NOMO-1 treated with dmso at 0.1 percent for 144 hours (cell line): ENCODE results near the gene ETV5.
A peak's percentile ranks its signal among the peaks of the same experiment; 100 is the strongest.

ENCODE experiments used
- DNase-seq: peaks from one replicate; lab custom pipeline; 2025; ENCODE audit not compliant: unreplicated experiment; lab: John Stamatoyannopoulos, UW

Gene ETV5

DNA sequence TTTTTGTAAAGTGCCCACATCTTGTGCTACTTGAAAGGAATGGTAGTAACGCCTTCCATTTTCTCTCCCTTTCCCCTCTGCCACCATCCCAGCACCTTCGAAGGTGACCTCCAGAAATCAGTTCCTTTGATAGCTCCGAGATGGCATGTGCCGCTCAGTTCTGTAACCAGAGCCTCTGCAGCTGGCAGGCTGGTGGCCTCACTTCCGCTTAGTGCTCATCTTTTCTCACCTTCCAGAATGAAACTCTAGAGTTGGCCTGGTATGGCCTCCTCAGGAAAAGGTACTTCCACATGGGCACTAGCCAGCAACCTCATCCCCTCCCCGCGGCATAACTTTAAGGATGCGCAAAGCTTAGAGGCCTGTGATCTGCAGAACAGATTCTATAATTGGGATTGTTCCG lies 38.8 kb downstream of the ETV5 start:
- DNase-seq: no peak

DNA sequence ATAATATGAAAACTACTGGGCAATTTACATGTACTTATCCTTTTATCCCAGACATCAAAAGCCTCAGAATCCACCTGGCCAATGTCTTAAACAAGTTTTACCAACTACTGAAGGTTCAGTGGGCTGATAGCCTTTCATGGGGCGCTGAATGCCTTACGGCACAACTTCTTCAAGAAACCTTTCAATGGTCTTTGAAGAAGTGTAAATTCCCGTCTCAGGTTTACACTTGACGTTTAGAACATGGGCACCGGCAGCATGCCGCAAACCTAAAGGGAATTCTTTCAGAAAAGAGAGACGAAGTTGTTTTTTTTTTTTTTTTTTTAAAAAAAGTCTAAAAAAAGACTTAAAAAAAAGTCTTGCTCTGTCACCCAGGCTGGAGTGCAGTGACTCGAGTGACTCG lies 39.7 kb downstream of the ETV5 start:
- DNase-seq: no peak

- DNase-seq: no peak
These were observed 40.7 kb downstream of the ETV5 start for GRCh38 chr3:186068243-186068552.

GRCh38 chr3:186067360-186068242 lies 41.3 kb downstream of the ETV5 start:
- no peak for DNase-seq

DNA sequence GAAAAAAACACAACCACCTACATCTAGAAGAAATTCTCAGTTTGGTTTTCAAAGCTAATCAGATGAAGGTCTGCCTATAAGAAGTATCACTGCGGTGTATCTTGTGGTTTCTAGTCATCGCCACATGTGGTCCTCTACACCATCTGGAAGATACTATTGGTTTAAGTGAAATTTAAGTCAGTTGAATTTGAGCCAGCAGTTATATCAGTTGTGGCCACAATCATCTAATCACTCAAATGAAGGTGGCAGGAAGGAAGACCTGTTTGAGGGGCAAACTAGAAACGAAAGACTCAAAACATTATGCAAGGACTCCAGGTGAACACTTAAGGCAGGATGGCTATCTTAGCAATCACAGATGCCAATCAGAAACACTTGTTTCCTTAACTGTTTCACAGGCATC lies 48.7 kb downstream of the ETV5 start:
- no peak for DNase-seq

GRCh38 chr3:186059192-186059591 lies 49.7 kb downstream of the ETV5 start:
- DNase-seq: no peak

DNA sequence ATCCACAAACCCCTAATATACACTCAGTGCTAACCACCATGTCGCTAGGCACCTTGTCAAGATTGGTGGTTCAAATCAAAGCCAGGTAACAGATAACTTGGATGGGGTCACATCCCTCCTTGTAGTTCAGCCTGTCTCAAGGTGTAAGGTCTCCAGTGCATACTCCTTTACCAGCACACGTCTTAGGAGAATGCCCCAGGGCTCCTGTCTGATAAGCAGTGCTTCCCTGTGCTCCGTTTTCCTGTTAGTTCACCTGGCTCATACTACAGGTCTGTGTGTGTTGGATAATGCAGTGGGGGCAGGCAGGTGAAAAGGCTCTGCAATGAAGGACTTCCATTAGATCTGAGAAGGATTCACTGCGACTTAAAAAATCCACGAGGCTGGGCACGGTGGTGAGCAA lies 50.7 kb downstream of the ETV5 start:
- no peak for DNase-seq

DNA sequence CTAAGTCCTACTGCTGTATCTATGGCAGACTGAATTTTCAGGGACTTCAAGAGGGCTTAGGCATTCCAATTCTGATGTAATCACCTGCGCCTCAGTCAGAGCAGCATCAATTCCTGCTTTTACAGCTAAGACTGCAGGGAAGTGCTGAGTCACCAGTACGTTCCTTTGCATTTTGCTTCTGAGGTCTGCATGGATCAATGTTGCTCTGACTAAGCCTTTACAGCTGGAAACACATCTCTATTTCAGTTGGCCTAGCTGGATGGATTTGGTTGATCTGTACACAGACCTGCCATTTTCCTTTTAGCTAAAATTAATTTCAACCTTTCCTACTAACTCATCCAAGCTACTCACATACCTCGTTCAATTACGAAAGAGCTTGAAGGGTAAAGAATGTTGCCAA lies 51.3 kb downstream of the ETV5 start:
- peak; percentile 43 for DNase-seq

DNA sequence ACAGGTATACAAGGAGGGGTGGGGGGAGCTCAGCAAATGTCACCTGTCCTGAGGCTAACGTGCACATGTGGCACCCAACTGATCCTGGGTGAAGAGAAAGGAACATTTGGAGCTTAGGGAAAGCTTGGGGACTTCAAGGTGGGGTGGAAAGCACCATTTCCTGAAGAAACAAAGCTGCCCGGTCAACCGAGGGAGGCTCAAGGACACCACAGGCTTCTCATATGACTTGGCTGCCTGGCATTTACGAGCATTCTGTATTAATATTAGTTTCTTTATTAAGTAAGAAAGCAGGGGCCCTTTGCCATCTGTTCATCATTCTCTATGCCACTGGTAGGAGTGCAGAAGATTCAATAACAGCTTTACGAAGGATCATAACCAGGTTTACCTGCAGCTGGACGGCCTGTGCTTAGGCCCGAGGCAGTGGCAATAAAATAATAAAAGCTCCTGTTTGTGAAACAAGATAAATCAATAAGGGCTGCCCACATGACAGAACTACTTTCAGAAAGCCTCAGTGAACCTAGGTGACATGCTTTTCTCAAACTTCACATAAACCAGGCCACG lies 54.0 kb downstream of the ETV5 start:
- DNase-seq: no peak

GRCh38 chr3:186053954-186054791 lies 54.7 kb downstream of the ETV5 start:
- no peak for DNase-seq

DNA sequence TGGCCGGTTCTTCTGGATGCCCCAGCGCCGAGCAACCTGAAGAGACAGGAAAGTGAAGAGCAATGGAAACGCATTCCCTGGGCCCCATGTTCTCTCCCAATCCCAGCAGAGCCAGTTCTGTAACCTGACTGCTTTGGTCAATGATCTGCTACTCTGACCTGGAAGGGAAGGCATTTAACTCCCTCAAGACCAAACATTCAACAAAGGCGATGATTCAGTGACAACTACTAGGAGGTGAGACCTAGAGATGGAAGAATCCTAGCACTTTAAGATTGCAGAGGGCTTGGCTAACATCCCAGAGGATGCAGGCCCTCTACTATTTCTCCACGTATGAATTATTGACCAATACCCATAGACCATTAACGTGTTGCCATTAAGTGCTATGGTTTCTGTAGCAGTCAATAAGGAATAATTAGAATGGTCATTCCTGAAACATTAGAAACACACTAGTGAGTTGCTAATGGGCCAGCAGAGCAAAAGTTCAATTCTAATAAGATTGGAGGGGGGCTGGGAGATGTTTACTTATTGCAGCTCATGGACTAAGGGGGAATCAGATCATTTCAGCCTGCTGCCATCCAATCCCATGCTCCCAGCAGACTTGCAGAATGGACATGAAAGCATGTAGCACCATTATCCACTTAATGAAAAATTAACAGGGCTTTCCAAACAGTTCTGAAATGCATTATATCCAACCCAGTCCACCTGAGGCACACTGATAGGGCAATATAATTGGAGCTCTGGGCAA lies 56.6 kb downstream of the ETV5 start:
- no peak for DNase-seq

DNA sequence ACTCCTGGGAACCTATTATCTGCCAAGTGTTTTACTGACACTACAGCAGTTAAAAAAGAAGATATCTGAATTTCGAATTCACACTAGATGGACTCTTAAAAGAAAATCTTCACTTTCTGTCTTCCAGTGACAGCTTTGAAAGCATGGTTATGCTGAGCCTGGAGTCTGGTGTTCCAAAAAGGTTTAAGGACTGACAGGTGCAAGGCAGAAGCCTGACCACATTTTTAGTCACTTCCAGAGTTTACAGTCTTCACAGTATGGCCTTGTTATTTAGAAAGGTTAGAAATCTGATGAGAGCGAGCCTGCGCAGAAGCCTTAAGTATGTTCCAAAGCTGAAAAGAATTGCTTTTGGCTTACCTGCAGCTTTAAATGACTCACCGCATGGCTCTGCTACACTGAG lies 59.9 kb downstream of the ETV5 start:
- no peak for DNase-seq

DNA sequence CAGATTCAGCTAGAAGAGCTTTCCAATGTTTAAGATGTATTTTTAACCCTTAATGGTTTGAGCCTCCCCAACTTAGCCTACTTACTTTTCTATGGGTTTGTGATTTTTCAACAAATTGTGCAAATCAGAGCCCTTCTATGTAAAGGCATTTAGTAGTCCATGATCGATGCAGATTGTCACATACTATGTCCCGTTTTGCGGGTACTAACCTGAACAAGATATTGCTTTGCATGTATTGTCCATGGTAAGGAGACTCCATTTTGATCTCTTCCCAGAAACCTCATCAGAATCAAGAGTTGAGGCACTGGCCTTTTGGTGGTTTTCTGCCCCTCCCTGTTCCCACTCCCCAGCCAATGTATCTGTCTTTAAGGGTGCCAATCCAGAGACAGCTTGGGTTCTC lies 60.8 kb downstream of the ETV5 start:
- no peak for DNase-seq

- DNase-seq: no peak
These were observed 62.1 kb downstream of the ETV5 start for GRCh38 chr3:186046838-186047237.

DNA sequence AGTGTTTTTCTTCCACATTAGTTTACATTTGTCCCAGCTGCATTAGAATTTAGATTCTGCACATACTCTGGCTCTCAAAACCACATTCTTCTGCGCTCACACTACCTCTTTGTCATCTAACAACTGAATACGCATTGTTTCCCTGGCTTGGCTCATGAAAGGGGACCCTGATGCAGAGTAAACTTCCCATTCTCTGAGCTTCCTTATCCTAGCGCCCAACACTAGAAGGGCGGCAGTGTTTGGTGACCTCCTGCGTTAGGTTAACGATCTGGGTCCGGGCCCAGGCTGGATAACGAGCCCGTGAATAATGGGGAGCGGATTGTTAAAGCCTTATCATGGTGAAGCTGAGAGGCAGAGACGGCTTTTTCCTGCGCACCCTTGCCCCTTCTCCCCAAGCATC lies 63.9 kb downstream of the ETV5 start:
- no peak for DNase-seq

DNA sequence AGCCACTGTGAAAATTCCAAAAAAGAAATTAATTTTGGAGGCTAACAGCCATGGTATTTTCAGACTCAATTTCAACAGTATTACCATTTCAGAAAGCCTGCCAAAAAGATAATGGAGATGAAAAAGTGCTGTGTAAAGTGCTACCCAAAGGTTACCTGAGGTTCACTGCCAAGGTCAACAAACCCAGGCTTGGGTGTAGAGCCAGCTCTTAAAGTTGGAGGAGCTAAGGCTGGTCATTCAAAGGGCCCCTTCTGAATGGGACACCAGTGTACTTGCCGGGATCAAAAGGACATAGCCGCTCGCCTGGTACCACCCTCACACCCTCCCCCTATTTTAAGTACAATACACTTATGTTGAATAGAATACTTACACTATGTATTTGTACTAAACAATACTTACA lies 64.5 kb downstream of the ETV5 start:
- no peak for DNase-seq

DNA sequence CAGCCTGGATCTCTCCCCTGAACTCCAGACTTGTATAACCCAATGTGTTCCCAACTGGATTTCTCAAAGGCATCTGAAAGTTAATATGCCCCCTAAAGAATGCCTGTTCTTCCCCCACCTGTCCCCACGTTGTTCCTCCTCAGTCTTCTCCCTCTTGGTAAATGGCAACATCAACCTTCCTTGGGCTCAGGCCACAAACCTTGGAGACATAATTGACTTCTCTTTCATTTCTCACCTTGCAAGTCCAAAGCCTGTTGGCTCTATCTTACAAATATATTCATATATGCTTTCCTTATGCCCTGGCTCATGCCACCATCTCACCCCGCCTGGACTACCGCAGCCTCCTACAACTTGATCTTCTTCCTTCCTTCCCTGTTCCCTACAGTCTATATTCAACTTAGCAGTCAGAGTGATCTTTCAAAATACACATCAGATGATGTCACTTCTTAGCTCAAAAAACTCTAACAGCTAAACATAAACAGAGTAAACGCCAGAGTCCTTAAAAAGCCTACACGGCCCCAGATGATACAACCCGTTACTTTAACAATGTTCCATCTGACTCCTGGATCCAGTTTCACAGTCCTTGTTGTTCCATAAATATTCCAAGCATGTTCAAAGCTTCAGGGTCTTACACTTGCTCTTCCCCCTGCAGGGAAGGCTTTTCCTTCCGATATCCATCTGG lies 66.2 kb downstream of the ETV5 start:
- no peak for DNase-seq

- no peak for DNase-seq
These were observed 66.9 kb downstream of the ETV5 start for GRCh38 chr3:186042036-186042435.

DNA sequence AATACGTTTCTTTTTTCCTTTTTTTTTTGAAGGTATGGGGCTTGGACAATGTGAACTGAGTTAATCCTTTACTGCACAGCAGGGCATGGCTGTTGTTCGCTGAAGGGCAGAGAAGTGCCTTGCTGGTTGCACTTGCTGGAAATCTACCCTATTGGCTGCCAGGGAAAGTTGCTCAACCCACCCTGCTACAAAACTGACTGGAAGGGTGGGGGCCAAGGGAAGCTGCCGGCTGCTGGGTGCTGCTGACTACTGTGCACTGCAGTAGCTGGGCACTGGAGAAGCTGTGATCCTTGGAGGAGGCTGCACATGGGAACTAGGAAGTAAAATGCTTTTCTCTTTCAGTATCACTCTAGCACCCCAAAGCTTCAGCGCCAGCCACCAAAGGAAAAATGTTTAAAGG lies 70.5 kb downstream of the ETV5 start:
- DNase-seq: no peak

- DNase-seq: peak; percentile 17
These were observed 73.6 kb downstream of the ETV5 start for GRCh38 chr3:186035277-186035676.

GRCh38 chr3:186032321-186032720 lies 76.6 kb downstream of the ETV5 start:
- no peak for DNase-seq
